NB4 (cell line): ENCODE data around the gene ASTN1.

Experiments used
- MYC ChIP-seq: IDR thresholded peaks from 2 replicates; pipeline ENCODE4 v1.6.1; 2011; ENCODE audit warnings: low read depth, low read length
- TF ChIP-seq, protein P1 (sequence below): IDR thresholded peaks from one replicate; pipeline ENCODE4 v1.5.1; 2012; ENCODE audit warnings: low read depth, low read length

DNA sequence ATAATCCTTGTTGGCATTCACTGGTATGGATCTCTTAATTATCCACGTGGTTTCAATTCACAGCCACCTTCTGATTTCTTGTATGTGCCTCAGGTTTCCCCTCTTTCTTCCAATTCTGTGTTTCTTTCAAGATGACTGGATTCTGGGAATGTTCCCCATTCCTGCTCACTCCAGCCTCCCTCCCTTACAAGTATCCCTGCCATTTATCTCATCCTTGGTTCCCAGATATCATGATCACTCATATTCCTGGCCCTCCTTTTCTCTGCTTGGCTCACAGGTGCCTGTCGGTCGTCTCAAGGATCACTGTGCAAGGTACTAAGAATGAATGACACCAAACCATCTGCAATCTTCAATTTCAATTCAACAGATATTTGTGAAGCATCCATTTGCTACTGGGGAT lies 279.2 kb downstream of the ASTN1 start:
- TF ChIP-seq, protein P1, sequence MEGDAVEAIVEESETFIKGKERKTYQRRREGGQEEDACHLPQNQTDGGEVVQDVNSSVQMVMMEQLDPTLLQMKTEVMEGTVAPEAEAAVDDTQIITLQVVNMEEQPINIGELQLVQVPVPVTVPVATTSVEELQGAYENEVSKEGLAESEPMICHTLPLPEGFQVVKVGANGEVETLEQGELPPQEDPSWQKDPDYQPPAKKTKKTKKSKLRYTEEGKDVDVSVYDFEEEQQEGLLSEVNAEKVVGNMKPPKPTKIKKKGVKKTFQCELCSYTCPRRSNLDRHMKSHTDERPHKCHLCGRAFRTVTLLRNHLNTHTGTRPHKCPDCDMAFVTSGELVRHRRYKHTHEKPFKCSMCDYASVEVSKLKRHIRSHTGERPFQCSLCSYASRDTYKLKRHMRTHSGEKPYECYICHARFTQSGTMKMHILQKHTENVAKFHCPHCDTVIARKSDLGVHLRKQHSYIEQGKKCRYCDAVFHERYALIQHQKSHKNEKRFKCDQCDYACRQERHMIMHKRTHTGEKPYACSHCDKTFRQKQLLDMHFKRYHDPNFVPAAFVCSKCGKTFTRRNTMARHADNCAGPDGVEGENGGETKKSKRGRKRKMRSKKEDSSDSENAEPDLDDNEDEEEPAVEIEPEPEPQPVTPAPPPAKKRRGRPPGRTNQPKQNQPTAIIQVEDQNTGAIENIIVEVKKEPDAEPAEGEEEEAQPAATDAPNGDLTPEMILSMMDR = no peak
- TF ChIP-seq MYC = no peak
